Fibroblast of lung (primary cell): ENCODE data around the gene RNF181.

ENCODE experiments used
- CTCF ChIP-seq, 2 donors: IDR thresholded peaks in 1 of 2; conservative IDR thresholded peaks in 1 of 2; 1 replicate in 1 of 2; 2 replicates in 1 of 2; pipeline ENCODE4 v1.5.1; 2011 to 2012; ENCODE audit warnings: low read length in 2 of 2, control low read depth in 1 of 2, inconsistent platforms in 1 of 2, low read depth in 1 of 2, mild to moderate bottlenecking in 1 of 2
- EZH2 ChIP-seq: IDR thresholded peaks from 2 replicates; pipeline ENCODE4 v1.5.1; 2012; ENCODE audit warnings: low read length, control low read depth, mild to moderate bottlenecking; ENCODE audit errors: missing control alignments

DNA sequence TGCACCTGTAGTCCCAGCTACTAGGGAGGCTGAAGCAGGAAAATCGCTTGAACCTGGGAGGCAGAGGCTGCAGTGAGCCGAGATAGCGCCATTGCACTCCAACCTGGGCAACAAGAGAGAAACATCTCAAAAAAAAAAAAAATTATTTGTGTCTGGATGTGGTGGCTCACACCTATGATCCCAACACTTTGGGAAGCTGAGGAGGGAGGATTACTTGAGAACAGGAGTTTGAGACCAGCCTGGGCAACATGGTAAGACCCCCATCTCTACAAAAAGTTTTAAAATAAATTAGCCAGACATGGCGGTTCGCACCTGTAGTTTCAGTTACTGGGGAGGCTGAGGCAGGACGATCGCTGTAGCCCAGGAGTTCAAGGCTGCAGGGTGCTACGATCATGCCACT is 19.8 kb upstream of the RNF181 start:
- no peak for TF ChIP-seq CTCF (conservative IDR thresholded peaks at IDR 0.05 in 1 of 2, IDR thresholded peaks at IDR 0.05 in 1 of 2; ENCODE audit: low read depth in 1 of 2, low read length in 2 of 2)
- no peak for TF ChIP-seq EZH2
